Mucosa of rectum (tissue), 2 donors: Measurements from ENCODE around the gene UBE2G1.
"Not testable (repeated sequence)": the region's sequence is repeated elsewhere in the genome, so short reads cannot be mapped to it uniquely, and the experiment has no call there.

ENCODE experiments used
- H3K27ac ChIP-seq, 2 donors: one replicate each; pipeline ENCODE4 v1.7.0; 2013; ENCODE audit warnings: inconsistent platforms in 2 of 2, low read depth in 2 of 2, low read length in 2 of 2
- H3K27me3 ChIP-seq, 2 donors: one replicate each; pipeline ENCODE4 v1.7.0; 2013; ENCODE audit warnings: low read length in 2 of 2; ENCODE audit not compliant: control insufficient read depth in 2 of 2, insufficient read depth in 2 of 2
- H3K36me3 ChIP-seq, 2 donors: one replicate each; pipeline ENCODE4 v1.7.0; 2013; ENCODE audit warnings: low read length in 2 of 2; ENCODE audit not compliant: control insufficient read depth in 2 of 2, insufficient read depth in 2 of 2
- H3K4me1 ChIP-seq, 2 donors: one replicate each; pipeline ENCODE4 v1.7.0; 2013; ENCODE audit warnings: low read length in 2 of 2, mild to moderate bottlenecking in 1 of 2; ENCODE audit not compliant: control insufficient read depth in 2 of 2, insufficient read depth in 2 of 2
- H3K4me3 ChIP-seq, 2 donors: one replicate each; pipeline ENCODE4 v1.7.0; 2013; ENCODE audit warnings: low read length in 2 of 2
- H3K9ac ChIP-seq, 2 donors: one replicate each; pipeline ENCODE4 v1.7.0; 2013; ENCODE audit warnings: low read length in 2 of 2, low read depth in 1 of 2, mild to moderate bottlenecking in 1 of 2
- H3K9me3 ChIP-seq, 2 donors: one replicate each; pipeline ENCODE4 v1.7.0; 2013; ENCODE audit warnings: low read length in 2 of 2; ENCODE audit not compliant: control insufficient read depth in 2 of 2
- donor health status: healthy.
- donor health status: Normal muscosa, but diverticular disease.

Gene UBE2G1

GRCh38 chr17:4256952-4257351 is 109.5 kb downstream of the UBE2G1 start:
- H3K27ac ChIP-seq, result no peak overlapping the region

GRCh38 chr17:4255271-4255670 is 111.2 kb downstream of the UBE2G1 start:
- H3K4me3 ChIP-seq, H3K27me3 ChIP-seq, H3K27ac ChIP-seq, H3K9ac ChIP-seq, H3K4me1 ChIP-seq, H3K36me3 ChIP-seq, H3K9me3 ChIP-seq: not testable (repeated sequence)

More at GRCh38 chr17:4256952-4257351, 109.5 kb downstream of the UBE2G1 start:
- H3K4me1 ChIP-seq, result peaks cover 0 to 5% of the 10 kb centered on the region in 2 donors
- H3K4me3 ChIP-seq, result no peak overlapping the region
- H3K9me3 ChIP-seq, result peaks cover 0 to 2% of the 10 kb centered on the region in 2 donors
- H3K36me3 ChIP-seq, result peaks cover 2 to 4% of the 10 kb centered on the region in 2 donors
- no peak overlapping the region for H3K9ac ChIP-seq
- H3K27me3 ChIP-seq, result no peaks in the 10 kb centered on the region

GRCh38 chr17:4250887-4251286 is 115.6 kb downstream of the UBE2G1 start:
- Histone ChIP-seq H3K27ac (no peak overlapping the region), H3K4me3 (no peak overlapping the region), H3K36me3 (no peaks in the 10 kb centered on the region), H3K9ac (no peak overlapping the region), H3K9me3 (no peaks in the 10 kb centered on the region), H3K27me3 (no peaks in the 10 kb centered on the region), H3K4me1 (peaks cover 9 to 36% of the 10 kb centered on the region in 2 donors)

- Histone ChIP-seq H3K4me3 (no peak overlapping the region), H3K27ac (peak overlapping the region in 1 of 2 donors; percentile 13), H3K4me1 (peaks cover 9 to 36% of the 10 kb centered on the region in 2 donors), H3K9ac (no peak overlapping the region), H3K36me3 (no peaks in the 10 kb centered on the region), H3K27me3 (no peaks in the 10 kb centered on the region), H3K9me3 (no peaks in the 10 kb centered on the region)
Measured at GRCh38 chr17:4249452-4250029, 116.9 kb downstream of the UBE2G1 start.

GRCh38 chr17:4248504-4249277 is 117.8 kb downstream of the UBE2G1 start:
- H3K27me3 ChIP-seq, result no peaks in the 10 kb centered on the region
- peak overlapping the region in 1 of 2 donors; percentile 14 for H3K9ac ChIP-seq
- no peaks in the 10 kb centered on the region for H3K36me3 ChIP-seq
- H3K4me1 ChIP-seq, result peaks cover 9 to 36% of the 10 kb centered on the region in 2 donors
- H3K4me3 ChIP-seq, result no peak overlapping the region
- H3K27ac ChIP-seq, result peak overlapping the region; percentile 63 to 84
- no peaks in the 10 kb centered on the region for H3K9me3 ChIP-seq

- Histone ChIP-seq H3K4me3 (peak overlapping the region; percentile 8 to 39), H3K9me3 (no peaks in the 10 kb centered on the region), H3K27me3 (no peaks in the 10 kb centered on the region), H3K9ac (peak overlapping the region in 1 of 2 donors; percentile 14), H3K4me1 (peaks cover 9 to 36% of the 10 kb centered on the region in 2 donors), H3K36me3 (no peaks in the 10 kb centered on the region), H3K27ac (peak overlapping the region; percentile 63 to 84)
Measured at GRCh38 chr17:4247971-4248388, 118.5 kb downstream of the UBE2G1 start.

GRCh38 chr17:4247361-4247970 is 119.0 kb downstream of the UBE2G1 start:
- Histone ChIP-seq H3K9me3 (no peaks in the 10 kb centered on the region), H3K4me1 (peaks cover 9 to 36% of the 10 kb centered on the region in 2 donors), H3K4me3 (peak overlapping the region; percentile 8 to 39), H3K36me3 (no peaks in the 10 kb centered on the region), H3K27me3 (no peaks in the 10 kb centered on the region), H3K9ac (peak overlapping the region in 1 of 2 donors; percentile 28), H3K27ac (peak overlapping the region; percentile 63 to 84)

- H3K27me3 ChIP-seq, result no peaks in the 10 kb centered on the region
- H3K9me3 ChIP-seq, result no peaks in the 10 kb centered on the region
- peaks cover 9 to 36% of the 10 kb centered on the region in 2 donors for H3K4me1 ChIP-seq
Measured at GRCh38 chr17:4246674-4247073, 119.8 kb downstream of the UBE2G1 start.

GRCh38 chr17:4241535-4241934 is 124.9 kb downstream of the UBE2G1 start:
- H3K36me3 ChIP-seq, result peaks cover 14 to 21% of the 10 kb centered on the region in 2 donors

More at GRCh38 chr17:4246674-4247073, 119.8 kb downstream of the UBE2G1 start:
- Histone ChIP-seq H3K27ac (no peak overlapping the region), H3K36me3 (peaks cover 3 to 6% of the 10 kb centered on the region in 2 donors), H3K9ac (no peak overlapping the region), H3K4me3 (no peak overlapping the region)

GRCh38 chr17:4236456-4236855 is 130.0 kb downstream of the UBE2G1 start:
- Histone ChIP-seq H3K9ac (no peak overlapping the region), H3K9me3 (no peaks in the 10 kb centered on the region), H3K4me3 (no peak overlapping the region), H3K27ac (no peak overlapping the region), H3K36me3 (peaks cover 20 to 33% of the 10 kb centered on the region in 2 donors), H3K4me1 (peaks cover 0 to 9% of the 10 kb centered on the region in 2 donors), H3K27me3 (no peaks in the 10 kb centered on the region)

More at GRCh38 chr17:4241535-4241934, 124.9 kb downstream of the UBE2G1 start:
- no peak overlapping the region for H3K4me3 ChIP-seq
- no peak overlapping the region for H3K9ac ChIP-seq
- H3K27ac ChIP-seq, result no peak overlapping the region
- peaks cover 0 to 7% of the 10 kb centered on the region in 2 donors for H3K4me1 ChIP-seq
- no peaks in the 10 kb centered on the region for H3K27me3 ChIP-seq
- no peaks in the 10 kb centered on the region for H3K9me3 ChIP-seq
